IMR-90 (cell line): ENCODE data around the gene SPATA9. TPM values are rescaled to one million over a fixed set of nuclear protein-coding genes. Genes with fewer than 3 reads are reported as not detected.

Experiments used
- BHLHE40 ChIP-seq: fragments of 150-350 bp; IDR thresholded peaks from 2 replicates; pipeline ENCODE4 v1.6.1; 2016; ENCODE audit warnings: mild to moderate bottlenecking, low read depth, low read length
- USF2 ChIP-seq: fragments of 150-350 bp; IDR thresholded peaks from 2 replicates; pipeline ENCODE4 v1.6.1; 2017; ENCODE audit warnings: mild to moderate bottlenecking, antibody characterized with exemption, low read length, low read depth
- polyA plus RNA-seq, 3 experiments: library from polyadenylated mRNA; depleted of rRNA; stranded (reverse); fragments of >200 nt; gene quantifications; 2 replicates each; pipeline ENCODE4 v1.2.3, GENCODE V29; 2012; ENCODE audit warnings: low replicate concordance in 1 of 3
- total RNA-seq: library from RNA; depleted of rRNA; stranded (reverse); fragments of >200 nt; gene quantifications from 2 replicates; pipeline ENCODE4 v1.2.3, GENCODE V29; 2012

The SPATA9 gene
- total and polyA plus RNA-seq, 2 of the 4 experiments (the other 2 are of a cell fraction) = 0.72 to 0.86 TPM

- peak; percentile 49; the same call in 1 of the 2 replicates for TF ChIP-seq USF2
- peak; percentile 96 for TF ChIP-seq BHLHE40
Observed at GRCh38 chr5:95730730-95731570, 48.2 kb upstream of the SPATA9 start, which contains the start of gene RHOBTB3 (continued).
